Measurements from ENCODE around the gene AGPAT4.

Gene AGPAT4

DNA sequence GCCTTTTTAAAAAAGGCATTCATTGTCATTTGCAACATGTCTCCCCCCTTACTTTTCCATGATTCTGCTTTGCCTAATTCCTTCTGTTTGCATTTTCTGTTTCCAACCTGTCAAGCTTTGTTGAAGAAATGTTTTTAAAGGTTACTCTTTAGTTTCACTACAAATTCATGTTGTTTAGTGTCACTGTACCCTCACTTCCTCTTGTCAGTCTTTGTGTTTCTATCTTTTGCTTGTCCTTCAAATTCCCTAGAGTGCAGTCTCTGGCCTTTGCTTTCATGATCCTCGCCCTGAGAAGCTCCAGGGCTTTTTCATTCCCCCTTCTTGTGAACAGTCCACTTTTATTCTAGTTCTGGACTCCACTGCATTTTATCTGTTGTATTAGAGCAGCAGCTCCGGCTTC lies 191.6 kb downstream of the AGPAT4 start:
- Histone ChIP-seq H3K27me3 (ENCODE audit: insufficient read depth, low read depth, severe bottlenecking) (no peaks in the 10 kb centered on the region), H3K9me3 (ENCODE audit: severe bottlenecking) (no peaks in the 10 kb centered on the region), H3K27ac (no peak overlapping the region), H3K4me3 (ENCODE audit: low read depth, low read length) (no peak overlapping the region), H3K36me3 (peaks cover 71% of the 10 kb centered on the region)
- no peak for DNase-seq
- TF ChIP-seq, protein P1, sequence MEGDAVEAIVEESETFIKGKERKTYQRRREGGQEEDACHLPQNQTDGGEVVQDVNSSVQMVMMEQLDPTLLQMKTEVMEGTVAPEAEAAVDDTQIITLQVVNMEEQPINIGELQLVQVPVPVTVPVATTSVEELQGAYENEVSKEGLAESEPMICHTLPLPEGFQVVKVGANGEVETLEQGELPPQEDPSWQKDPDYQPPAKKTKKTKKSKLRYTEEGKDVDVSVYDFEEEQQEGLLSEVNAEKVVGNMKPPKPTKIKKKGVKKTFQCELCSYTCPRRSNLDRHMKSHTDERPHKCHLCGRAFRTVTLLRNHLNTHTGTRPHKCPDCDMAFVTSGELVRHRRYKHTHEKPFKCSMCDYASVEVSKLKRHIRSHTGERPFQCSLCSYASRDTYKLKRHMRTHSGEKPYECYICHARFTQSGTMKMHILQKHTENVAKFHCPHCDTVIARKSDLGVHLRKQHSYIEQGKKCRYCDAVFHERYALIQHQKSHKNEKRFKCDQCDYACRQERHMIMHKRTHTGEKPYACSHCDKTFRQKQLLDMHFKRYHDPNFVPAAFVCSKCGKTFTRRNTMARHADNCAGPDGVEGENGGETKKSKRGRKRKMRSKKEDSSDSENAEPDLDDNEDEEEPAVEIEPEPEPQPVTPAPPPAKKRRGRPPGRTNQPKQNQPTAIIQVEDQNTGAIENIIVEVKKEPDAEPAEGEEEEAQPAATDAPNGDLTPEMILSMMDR (IDR thresholded peaks at IDR 0.05; ENCODE audit: low read depth, low read length), result no peak

DNA sequence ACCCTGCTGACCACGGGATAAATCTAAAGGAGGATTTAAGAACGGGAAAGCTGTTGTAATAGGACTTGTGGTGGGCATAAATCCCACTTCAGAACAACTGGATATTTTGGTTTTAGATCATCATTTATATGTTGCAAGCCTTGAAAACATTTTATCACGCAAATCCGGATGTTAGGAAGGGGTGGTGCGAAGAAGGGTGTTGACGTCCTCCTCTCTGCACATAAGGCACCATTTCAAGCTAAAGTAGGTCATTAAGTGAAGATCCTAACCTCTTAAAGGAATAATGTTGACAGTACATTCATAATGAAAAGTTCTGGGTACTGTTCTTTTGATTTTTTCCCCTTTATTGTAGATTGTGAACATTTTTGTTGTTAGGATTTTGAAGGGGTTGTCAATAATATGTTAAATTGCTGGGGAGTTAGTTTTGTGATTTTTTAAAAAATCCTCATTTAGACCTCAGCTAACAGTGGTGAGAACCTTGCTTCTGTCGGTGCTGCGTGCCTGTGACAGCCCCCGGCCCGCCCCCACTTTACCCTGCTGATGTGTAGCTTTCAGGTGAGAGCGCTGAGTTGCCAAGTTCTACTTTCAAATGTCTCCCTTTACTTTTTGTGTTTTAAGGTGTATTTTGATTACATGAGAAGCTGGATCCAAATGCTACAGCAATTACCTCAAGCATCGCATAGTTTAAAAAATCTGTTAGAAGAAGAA lies 193.4 kb downstream of the AGPAT4 start:
- DNase-seq, result no peak
- H3K27ac ChIP-seq, result no peak overlapping the region
- TF ChIP-seq, protein P1 (IDR thresholded peaks at IDR 0.05; ENCODE audit: low read depth, low read length), result no peak
- no peak overlapping the region for H3K4me3 ChIP-seq (ENCODE audit: low read depth, low read length)
- no peaks in the 10 kb centered on the region for H3K9me3 ChIP-seq (ENCODE audit: severe bottlenecking)
- no peaks in the 10 kb centered on the region for H3K27me3 ChIP-seq (ENCODE audit: insufficient read depth, low read depth, severe bottlenecking)
- H3K36me3 ChIP-seq, result peaks cover 57% of the 10 kb centered on the region

All from WERI-Rb-1 (cell line).